Small intestine (tissue), 16 donors: ENCODE results near the gene BATF3. TPM values are rescaled to one million over a fixed set of nuclear protein-coding genes. Genes with fewer than 3 reads are reported as not detected.
A peak's percentile ranks its signal among the peaks of the same experiment; 100 is the strongest.

ENCODE experiments used
- DNase-seq, 2 donors: peaks; one replicate each; pipeline versions ENCODE4 v3.0.0 to v3.0.0-alpha.2; 2013
- FAIRE-seq: peaks from 2 replicates; lab custom pipeline; 2012; peaks lifted over from hg19 to GRCh38; lab: Jason Lieb, UNC
- H3K27ac ChIP-seq, 3 donors: one replicate each; pipeline ENCODE4 v1.5.1; 2013; ENCODE audit warnings: low read length in 2 of 3, mild to moderate bottlenecking in 2 of 3, control low read depth in 1 of 3, inconsistent platforms in 1 of 3, low read depth in 1 of 3, moderate library complexity in 1 of 3
- H3K27me3 ChIP-seq, 3 donors: one replicate each; pipeline ENCODE4 v1.6.1; 2013; ENCODE audit warnings: low read length in 3 of 3, inconsistent platforms in 1 of 3; ENCODE audit not compliant: control insufficient read depth in 3 of 3, insufficient read depth in 3 of 3
- H3K36me3 ChIP-seq, 3 donors: one replicate each; pipeline ENCODE4 v1.6.1; 2013; ENCODE audit warnings: low read length in 3 of 3, inconsistent platforms in 1 of 3, low read depth in 1 of 3, mild to moderate bottlenecking in 1 of 3, moderate library complexity in 1 of 3; ENCODE audit not compliant: control insufficient read depth in 3 of 3, insufficient read depth in 2 of 3
- H3K4me1 ChIP-seq, 3 donors: one replicate each; pipeline ENCODE4 v1.6.1; 2013; ENCODE audit warnings: low read length in 2 of 3, inconsistent platforms in 1 of 3, low read depth in 1 of 3, mild to moderate bottlenecking in 1 of 3, moderate library complexity in 1 of 3; ENCODE audit not compliant: control insufficient read depth in 3 of 3, insufficient read depth in 2 of 3
- H3K4me3 ChIP-seq, 3 donors: one replicate each; pipeline ENCODE4 v1.5.1; 2013; ENCODE audit warnings: low read length in 3 of 3, control low read depth in 1 of 3, inconsistent platforms in 1 of 3, low read depth in 1 of 3, mild to moderate bottlenecking in 1 of 3, moderate library complexity in 1 of 3
- H3K9me3 ChIP-seq, 2 donors: one replicate each; pipeline ENCODE4 v1.6.1; 2013; ENCODE audit warnings: low read depth in 1 of 2, low read length in 1 of 2; ENCODE audit not compliant: control insufficient read depth in 2 of 2, insufficient read depth in 1 of 2
- WGBS, 3 donors: extraction: QIAGEN DNeasy Blood & Tissue Kit; methylation state at CpG; one replicate each; pipeline ENCODE4 v1.1.7; 2013; 5-methylcytosine and 5-hydroxymethylcytosine counted together
- long read RNA-seq, 10 donors: transcript quantifications; one replicate each; lab custom pipeline, GENCODE V29; 2026
- polyA plus RNA-seq, 4 donors: library from polyadenylated mRNA; stranded (reverse) in 3 of 4; unstranded in 1 of 4; fragments of 200-250 nt in 3 of 4; fragments of 120-200 nt in 1 of 4; gene quantifications; one replicate each; pipeline versions ENCODE4 v1.2.1 to v1.2.3, GENCODE V29; 2013
- donor health status: healthy with polysubstance abuse.
- donor health status: control.
- donor health status: control.
- donor health status: Bipolar disorder and iron deficiency.
- donor health status: healthy.

The BATF3 gene
- polyA plus RNA-seq: 1 to 10 TPM in 3 of 4 donors, not detected in 1; 1.5 to 3.8 (median 3.6) TPM
- long read RNA-seq, donor 1: 0 reads
- long read RNA-seq, donor 2, partial matches to known transcripts: 0 of 2 reads
- long read RNA-seq, donor 2, other reads (novel, unspliced or antisense): 0 of 2 reads
- long read RNA-seq, donor 3, partial matches to known transcripts: 0 of 4 reads
- long read RNA-seq, donor 3, other reads (novel, unspliced or antisense): 0 of 4 reads
- long read RNA-seq, donor 4: 0 reads
- long read RNA-seq, donor 5: 0 reads
- long read RNA-seq, donor 6: 0 reads
- long read RNA-seq, donor 7: 0 reads
- long read RNA-seq, donor 8: 0 reads
- long read RNA-seq, donor 9, partial matches to known transcripts: 0 of 1 reads
- long read RNA-seq, donor 9, other reads (novel, unspliced or antisense): 0 of 1 reads
- long read RNA-seq, donor 10, partial matches to known transcripts: 0 of 3 reads
- long read RNA-seq, donor 10, other reads (novel, unspliced or antisense): 0 of 3 reads

DNA sequence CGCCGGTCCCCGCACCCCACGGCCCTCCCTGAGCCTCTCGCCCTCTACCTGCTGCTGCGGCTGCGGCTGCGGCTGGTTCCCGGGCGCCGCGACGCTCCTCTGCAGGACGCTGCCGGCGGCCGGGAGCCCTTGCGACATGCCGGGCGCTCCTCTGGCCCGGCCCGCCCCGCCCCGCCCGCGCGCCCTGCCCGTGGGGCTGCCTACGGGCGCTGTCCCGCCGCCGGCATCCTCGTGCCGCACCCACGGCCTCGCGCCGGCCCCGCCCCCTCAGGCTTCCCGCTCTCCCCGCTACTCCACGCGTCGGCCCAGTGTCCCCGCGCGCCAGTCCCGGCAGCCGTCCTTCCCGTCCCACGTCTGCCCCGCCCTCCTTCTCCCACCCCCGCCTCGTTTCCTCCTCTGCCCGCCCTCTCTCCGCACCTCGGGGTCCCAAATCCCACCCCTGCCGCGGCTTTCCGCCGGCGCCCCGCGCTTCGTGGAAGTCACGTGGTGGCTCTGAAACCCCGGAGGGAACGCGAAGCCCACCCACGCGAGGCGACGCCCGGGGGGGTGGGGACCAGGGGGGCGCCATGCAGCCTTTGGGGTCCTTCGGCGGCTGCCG lies at the start of gene BATF3:
BATF3 (minus strand) TSS at position 216 of the 598 bp plus-strand sequence; CDS start at position 138, 78 bp downstream.
- Histone ChIP-seq H3K4me3 (peak within 1 kb of the TSS; percentile 42 to 55 (median 43)), H3K36me3 (no peaks in the 10 kb centered on the region), H3K27ac (peak within 1 kb of the TSS in 1 of 3 donors; percentile 46), H3K9me3 (no peaks in the 10 kb centered on the region), H3K27me3 (peaks cover 0 to 62% (median 0%) of the 10 kb centered on the region in 3 donors), H3K4me1 (peaks cover 3 to 16% (median 5%) of the 10 kb centered on the region in 3 donors)
- DNase-seq (peak; percentile 49 to 71), FAIRE-seq (no peak)
- WGBS, 3 donors: 0 to 1% (median 1%) methylated on average over 38 to 79 of the region's 79 CpGs

- FAIRE-seq: no peak
- Histone ChIP-seq H3K27me3 (no peaks in the 10 kb centered on the region), H3K4me1 (no peaks in the 10 kb centered on the region), H3K4me3 (no peak overlapping the region), H3K9me3 (peaks cover 0 to 12% of the 10 kb centered on the region in 2 donors), H3K27ac (no peak overlapping the region), H3K36me3 (peaks cover 0 to 4% (median 0%) of the 10 kb centered on the region in 3 donors)
- 96 to 97% (median 97%) methylated on average over 3 of the region's 3 CpGs for WGBS, 3 donors
- DNase-seq: no peak
Observed at GRCh38 chr1:212746546-212746945, 46.9 kb upstream of the BATF3 start.

- no peak for FAIRE-seq
- H3K36me3 ChIP-seq: peaks cover 0 to 8% (median 0%) of the 10 kb centered on the region in 3 donors
Observed at GRCh38 chr1:212745303-212745702, 45.7 kb upstream of the BATF3 start.

DNA sequence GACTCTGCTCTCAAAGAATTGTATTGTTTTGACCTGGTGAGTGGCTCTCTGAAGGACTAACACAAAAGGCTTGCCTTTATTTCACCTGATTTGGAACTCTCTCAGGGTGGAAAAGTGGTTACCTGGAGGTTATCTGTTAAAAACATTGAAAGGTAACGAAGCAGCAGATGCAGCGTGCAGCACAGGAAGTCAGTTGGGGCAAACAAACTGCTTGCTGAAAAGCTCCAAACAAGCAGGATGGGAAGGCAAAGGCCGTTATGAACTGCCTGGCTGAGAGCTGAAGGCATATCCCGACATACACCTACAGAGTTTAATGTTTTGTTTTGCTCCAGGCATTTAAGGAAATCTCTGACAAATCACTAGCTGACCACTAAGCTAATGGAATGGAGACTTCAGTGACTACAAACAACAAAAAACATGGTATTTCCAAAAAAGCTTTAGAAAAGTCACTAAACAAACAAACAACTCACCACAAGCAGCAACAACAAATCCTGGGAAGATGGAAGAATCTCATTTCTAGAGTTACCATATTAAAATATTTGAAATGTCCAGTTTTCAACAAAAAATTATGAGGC lies 44.3 kb upstream of the BATF3 start:
- H3K4me1 ChIP-seq: no peaks in the 10 kb centered on the region
- H3K9me3 ChIP-seq: peaks cover 0 to 12% of the 10 kb centered on the region in 2 donors
- 73 to 88% (median 85%) methylated on average over 4 of the region's 4 CpGs for WGBS, 3 donors
- peaks cover 0 to 8% (median 0%) of the 10 kb centered on the region in 3 donors for H3K36me3 ChIP-seq
- H3K27me3 ChIP-seq: no peaks in the 10 kb centered on the region
- DNase-seq: no peak
- no peak overlapping the region for H3K4me3 ChIP-seq
- H3K27ac ChIP-seq: no peak overlapping the region
- no peak for FAIRE-seq

More at GRCh38 chr1:212745303-212745702, 45.7 kb upstream of the BATF3 start:
- Histone ChIP-seq H3K27me3 (no peaks in the 10 kb centered on the region), H3K4me1 (no peaks in the 10 kb centered on the region), H3K9me3 (peaks cover 0 to 12% of the 10 kb centered on the region in 2 donors), H3K4me3 (no peak overlapping the region), H3K27ac (no peak overlapping the region)
- no peak for DNase-seq

- FAIRE-seq (no peak), DNase-seq (no peak)
- H3K4me1 ChIP-seq: no peaks in the 10 kb centered on the region
- no peak overlapping the region for H3K4me3 ChIP-seq
- no peaks in the 10 kb centered on the region for H3K27me3 ChIP-seq
- no peaks in the 10 kb centered on the region for H3K9me3 ChIP-seq
- H3K36me3 ChIP-seq: peaks cover 0 to 11% (median 0%) of the 10 kb centered on the region in 3 donors
- no peak overlapping the region for H3K27ac ChIP-seq
- WGBS, 3 donors: 68 to 92% (median 72%) methylated on average over 1 of the region's 1 CpG
Observed at GRCh38 chr1:212738330-212738729, 38.7 kb upstream of the BATF3 start.

DNA sequence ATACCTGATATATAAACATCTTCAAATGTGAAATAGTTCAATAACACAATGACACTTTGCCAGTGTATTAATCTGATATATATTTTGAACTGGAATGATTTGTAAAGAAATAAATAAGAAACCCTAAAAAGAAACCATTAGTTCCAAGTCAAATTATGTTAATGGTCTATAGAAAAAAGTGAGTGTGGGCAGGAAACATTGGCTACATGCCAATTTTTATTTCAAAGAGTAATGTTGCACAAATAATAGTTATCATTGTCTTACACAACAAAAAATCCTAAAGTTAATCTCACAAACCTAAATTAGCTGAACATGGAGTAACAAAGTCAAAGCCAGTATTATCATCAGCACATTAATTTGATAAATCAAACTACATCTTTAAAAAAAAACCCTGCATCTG lies 37.9 kb upstream of the BATF3 start:
- Histone ChIP-seq H3K27me3 (no peaks in the 10 kb centered on the region), H3K9me3 (no peaks in the 10 kb centered on the region), H3K36me3 (peaks cover 0 to 14% (median 0%) of the 10 kb centered on the region in 3 donors), H3K4me1 (no peaks in the 10 kb centered on the region), H3K27ac (no peak overlapping the region), H3K4me3 (no peak overlapping the region)
- DNase-seq (no peak), FAIRE-seq (no peak)

DNA sequence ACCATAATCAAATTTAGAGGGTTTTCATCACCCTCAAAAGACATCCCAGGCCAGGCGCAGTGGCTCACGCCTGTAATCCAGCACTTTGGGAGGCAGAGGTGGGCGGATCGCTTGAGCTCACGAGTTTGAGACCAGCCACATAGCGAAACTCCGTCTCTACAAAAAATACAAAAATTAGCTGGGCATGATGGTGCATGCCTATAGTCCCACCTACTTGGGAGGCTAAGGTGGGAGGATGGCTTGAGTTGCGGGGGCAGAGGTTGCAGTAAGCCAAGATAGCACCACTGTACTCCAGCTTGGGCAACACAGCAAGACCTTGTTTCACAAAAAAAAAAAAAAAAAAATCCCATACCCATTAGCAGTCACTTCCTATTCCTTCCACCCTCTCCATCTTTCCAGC lies 33.5 kb upstream of the BATF3 start:
- FAIRE-seq (no peak), DNase-seq (no peak)
- Histone ChIP-seq H3K36me3 (peaks cover 0 to 9% (median 0%) of the 10 kb centered on the region in 3 donors), H3K27ac (no peak overlapping the region), H3K4me3 (no peak overlapping the region), H3K4me1 (peaks cover 0 to 11% (median 4%) of the 10 kb centered on the region in 3 donors), H3K27me3 (no peaks in the 10 kb centered on the region), H3K9me3 (no peaks in the 10 kb centered on the region)
- 97 to 98% (median 98%) methylated on average over 8 of the region's 8 CpGs for WGBS, 3 donors

DNA sequence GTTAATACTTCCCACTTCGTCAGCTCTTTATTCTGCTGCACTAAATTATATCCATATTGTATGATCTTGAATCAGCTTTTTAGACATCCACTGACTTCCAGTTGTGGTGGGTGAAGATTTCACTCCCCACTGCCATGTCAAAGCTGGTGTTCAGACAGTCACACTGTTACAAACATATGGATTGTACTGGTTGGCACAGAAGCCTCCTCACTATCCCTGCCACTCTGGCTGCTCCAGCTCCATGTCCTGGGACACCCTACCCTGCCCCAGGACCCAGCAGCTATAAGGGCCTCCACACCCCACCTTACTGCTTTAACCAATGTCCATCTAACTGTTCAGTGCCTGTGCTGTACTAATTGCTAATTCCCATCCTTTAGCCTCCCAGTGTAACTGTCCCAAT lies 32.0 kb upstream of the BATF3 start:
- H3K4me3 ChIP-seq: no peak overlapping the region
- peaks cover 0 to 13% (median 4%) of the 10 kb centered on the region in 3 donors for H3K4me1 ChIP-seq
- H3K9me3 ChIP-seq: no peaks in the 10 kb centered on the region
- H3K27me3 ChIP-seq: no peaks in the 10 kb centered on the region
- no peak overlapping the region for H3K27ac ChIP-seq
- peaks cover 0 to 14% (median 0%) of the 10 kb centered on the region in 3 donors for H3K36me3 ChIP-seq
- DNase-seq: no peak
- no peak for FAIRE-seq
- WGBS, 3 donors: 90 to 100% (median 92%) methylated on average over 1 of the region's 1 CpG
